ENCODE data around the gene NEURL1. TPM values are rescaled to one million over a fixed set of nuclear protein-coding genes. Genes with fewer than 3 reads are reported as not detected.

The NEURL1 gene
- total and polyA plus RNA-seq, 10 of the 15 experiments (the other 5 are each of a cell fraction or from before 2014, with no cell fraction given): 0.02 to 0.05 (median 0.05) TPM; not detected in 6

- Histone ChIP-seq H3K9me3 (replicated peaks; ENCODE audit: control insufficient read depth, insufficient read depth, low read length) (no peaks in the 10 kb centered on the region), H3K36me3 (ENCODE audit: control insufficient read depth in 2 of 2, insufficient read depth in 2 of 2, low read length in 1 of 2) (peaks cover 12 to 22% of the 10 kb centered on the region in 2 experiments), H3K4me1 (ENCODE audit: control insufficient read depth, insufficient read depth, low read length) (peaks cover 22% of the 10 kb centered on the region), H3K27me3 (replicated peaks in 1 of 2; ENCODE audit: control insufficient read depth in 2 of 2, insufficient read depth in 2 of 2, low read length in 1 of 2) (no peaks in the 10 kb centered on the region), H3K4me2 (ENCODE audit: control insufficient read depth, insufficient read depth) (peak overlapping the region; percentile 79), H3K27ac (ENCODE audit: control insufficient read depth, insufficient read depth) (peak overlapping the region; percentile 83), H2AFZ (ENCODE audit: control insufficient read depth, low read depth, low read length) (no peak overlapping the region), H3K4me3 (peak overlapping the region; percentile 98), H3K9ac (ENCODE audit: control insufficient read depth, insufficient read depth, low read length) (peak overlapping the region; percentile 75; the same call in 1 of the 2 replicates), H3K79me2 (ENCODE audit: control insufficient read depth, insufficient read depth, low read length) (peaks cover 30% of the 10 kb centered on the region), H4K20me1 (ENCODE audit: control insufficient read depth, insufficient read depth) (no peaks in the 10 kb centered on the region; the same call in 1 of the 2 replicates)
- WGBS (ENCODE audit: insufficient coverage, insufficient replicate concordance, low lambda C conversion rate, missing lambda C conversion rate): 75% methylated on average over 12 of the region's 12 CpGs
- TF ChIP-seq MTA3 (IDR thresholded peaks at IDR 0.05; ENCODE audit: borderline replicate concordance, low read length) (no peak), BCL3 (IDR thresholded peaks at IDR 0.05; ENCODE audit: borderline replicate concordance, insufficient read depth, low read depth, low read length, poor library complexity, severe bottlenecking) (no peak), ASH2L (IDR thresholded peaks at IDR 0.05; ENCODE audit: borderline replicate concordance, low read depth) (no peak)
- TSS peak; percentile 60 for BruUV-seq (replicated peaks)
- ChIA-PET CTCF (interaction anchor here (1.0 to 17.8 kb wide), 5 partner anchors 9 to 34 kb away, joined by 3 to 163 read pairs (median 41); partner anchors contain the start of genes CALHM1 and CALHM3), POLR2A (interaction anchor here (0.6 to 9.5 kb wide), 5 partner anchors 9 to 397 kb away, joined by 4 to 144 read pairs (median 6); no protein-coding TSS in a partner anchor), RAD21 (ENCODE audit: unreplicated experiment) (interaction anchor here (1.0 to 7.1 kb wide), 6 partner anchors 17 to 40 kb away, joined by 3 to 73 read pairs (median 32); no protein-coding TSS in a partner anchor), SMC1A (ENCODE audit: uncharacterized antibody, unreplicated experiment) (interaction anchor here (1.1 to 9.6 kb wide), 4 partner anchors 10 to 36 kb away, joined by 3 to 124 read pairs (median 3); no protein-coding TSS in a partner anchor)
- FAIRE-seq (no peak), DNase-seq (ENCODE audit: low read depth, low spot score) (no peak), ATAC-seq (no peak)
- intact Hi-C loops (cut with micrococcal nuclease; ENCODE audit: unreplicated experiment) (no loop called here), in situ Hi-C loops (cut with MboI) (no loop called here)
These were observed 43.3 kb upstream of the NEURL1 start for GRCh38 chr10:103450201-103450695.

All from GM12878 (cell line).